CD14-positive monocyte (primary cell): ENCODE data around the gene KRTAP24-1. TPM values are rescaled to one million over a fixed set of nuclear protein-coding genes. Genes with fewer than 3 reads are reported as not detected.

Experiments used
- DNase-seq, 3 donors: peaks; one replicate each; pipeline ENCODE4 v3.0.0-alpha.2; 2011 to 2022
- H2AFZ ChIP-seq: 2 replicates; pipeline ENCODE4 v1.6.0; 2012; ENCODE audit warnings: mild to moderate bottlenecking, low read depth, low read length, inconsistent platforms; ENCODE audit not compliant: insufficient read depth, poor library complexity, severe bottlenecking
- H3K27ac ChIP-seq, 2 donors: 1 replicate in 1 of 2; 2 replicates in 1 of 2; pipeline ENCODE4 v1.5.1; 2012 to 2013; ENCODE audit warnings: low read length in 2 of 2, control low read depth in 1 of 2, inconsistent platforms in 1 of 2, low read depth in 1 of 2, mild to moderate bottlenecking in 1 of 2
- H3K27me3 ChIP-seq, 2 donors: one replicate each; pipeline versions ENCODE4 v1.6.0 to v1.6.1; 2011 to 2013; ENCODE audit warnings: low read length in 2 of 2; ENCODE audit not compliant: control insufficient read depth in 2 of 2, insufficient read depth in 2 of 2
- H3K36me3 ChIP-seq, 2 donors: replicated peaks in 1 of 2; 1 replicate in 1 of 2; 2 replicates in 1 of 2; pipeline versions ENCODE4 v1.5.1 to v1.6.1; 2012 to 2013; ENCODE audit warnings: low read length in 2 of 2, control low read depth in 1 of 2, inconsistent platforms in 1 of 2, mild to moderate bottlenecking in 1 of 2; ENCODE audit not compliant: insufficient read depth in 2 of 2, control insufficient read depth in 1 of 2
- H3K4me1 ChIP-seq, 2 donors: 1 replicate in 1 of 2; 2 replicates in 1 of 2; pipeline versions ENCODE4 v1.5.1 to v1.6.1; 2012 to 2013; ENCODE audit warnings: low read length in 2 of 2, control low read depth in 1 of 2, inconsistent platforms in 1 of 2, mild to moderate bottlenecking in 1 of 2, moderate library complexity in 1 of 2; ENCODE audit not compliant: insufficient read depth in 2 of 2, control insufficient read depth in 1 of 2
- H3K4me2 ChIP-seq: replicated peaks from 2 replicates; pipeline ENCODE3; 2012; ENCODE audit warnings: low read length, moderate library complexity, mild to moderate bottlenecking; ENCODE audit not compliant: poor library complexity, severe bottlenecking; ENCODE audit errors: extremely low read depth
- H3K4me3 ChIP-seq, 3 experiments: fragments of 200-600 bp in 1 of 3; sonication (generic) in 1 of 3; replicated peaks in 1 of 3; 1 replicate in 2 of 3; 2 replicates in 1 of 3; pipeline ENCODE4 v1.5.1; 2011 to 2013; ENCODE audit warnings: low read length in 3 of 3, mild to moderate bottlenecking in 3 of 3, control low read depth in 2 of 3, low read depth in 2 of 3, inconsistent platforms in 1 of 3, moderate library complexity in 1 of 3
- H3K79me2 ChIP-seq: 2 replicates; pipeline ENCODE4 v1.6.0; 2012; ENCODE audit warnings: mild to moderate bottlenecking, control low read depth, inconsistent platforms, low read length, moderate library complexity; ENCODE audit not compliant: insufficient read depth
- H3K9ac ChIP-seq: 2 replicates; pipeline ENCODE4 v1.6.0; 2017; ENCODE audit warnings: low read length, mild to moderate bottlenecking; ENCODE audit not compliant: insufficient read depth, poor library complexity, severe bottlenecking
- H3K9me3 ChIP-seq, 2 donors: replicated peaks in 1 of 2; 1 replicate in 1 of 2; 2 replicates in 1 of 2; pipeline versions ENCODE4 v1.5.1 to v1.6.1; 2012 to 2013; ENCODE audit warnings: low read length in 2 of 2, control low read depth in 1 of 2; ENCODE audit not compliant: control insufficient read depth in 1 of 2, insufficient read depth in 1 of 2
- H4K20me1 ChIP-seq: 2 replicates; pipeline ENCODE4 v1.6.0; 2012; ENCODE audit warnings: mild to moderate bottlenecking, low read length, control low read depth, moderate library complexity; ENCODE audit not compliant: insufficient read depth
- H3K27ac Mint-ChIP-seq, 7 donors: one replicate each; pipeline ENCODE4 v1.8.0; 2020; ENCODE audit warnings: mild to moderate bottlenecking in 7 of 7, mixed read lengths in 7 of 7, moderate library complexity in 6 of 7, inconsistent platforms in 2 of 7
- H3K27me3 Mint-ChIP-seq, 3 donors: one replicate each; pipeline ENCODE4 v1.8.0; 2021 to 2022; ENCODE audit warnings: low read depth in 3 of 3, mild to moderate bottlenecking in 3 of 3, mixed read lengths in 3 of 3, moderate library complexity in 3 of 3, inconsistent platforms in 1 of 3
- H3K36me3 Mint-ChIP-seq, 2 donors: one replicate each; pipeline ENCODE4 v1.8.0; 2020; ENCODE audit warnings: mixed read lengths in 2 of 2, inconsistent platforms in 1 of 2, mild to moderate bottlenecking in 1 of 2
- H3K4me1 Mint-ChIP-seq: one replicate; pipeline ENCODE4 v1.8.0; 2020; ENCODE audit warnings: mild to moderate bottlenecking, mixed read lengths
- H3K4me3 Mint-ChIP-seq, 2 donors: one replicate each; pipeline ENCODE4 v1.8.0; 2020; ENCODE audit warnings: mild to moderate bottlenecking in 2 of 2, mixed read lengths in 2 of 2, moderate library complexity in 1 of 2
- H3K9me3 Mint-ChIP-seq, 7 donors: one replicate each; pipeline ENCODE4 v1.8.0; 2020 to 2022; ENCODE audit warnings: mixed read lengths in 7 of 7, mild to moderate bottlenecking in 6 of 7, moderate library complexity in 6 of 7, inconsistent platforms in 2 of 7
- CTCF ChIP-seq: fragments of 200-600 bp; IDR thresholded peaks from one replicate; pipeline ENCODE4 v1.8.0; 2022; ENCODE audit warnings: antibody characterized with exemption, mild to moderate bottlenecking
- WGBS: methylation state at CpG from one replicate; pipeline ENCODE4 v1.1.5; 2013; ENCODE audit warnings: missing lambda C conversion rate; ENCODE audit not compliant: insufficient coverage; 5-methylcytosine and 5-hydroxymethylcytosine counted together
- intact Hi-C, 2 donors: fragments of 100-400 bp; cut with micrococcal nuclease; formaldehyde crosslinking; loops; one replicate each; pipeline versions ENCODE4 v1.15.0 to v1.15.1; 2023
- polyA plus RNA-seq, 3 donors: library from polyadenylated mRNA; depleted of rRNA in 1 of 3; unstranded in 2 of 3; stranded (reverse) in 1 of 3; fragments of 300-500 nt in 2 of 3; fragments of >200 nt in 1 of 3; fragmentation: Illumina TruSeq in 2 of 3; gene quantifications; 1 replicate in 2 of 3; 2 replicates in 1 of 3; pipeline ENCODE4 v1.2.3, GENCODE V29; 2012 to 2021

Gene KRTAP24-1
- polyA plus RNA-seq, 3 donors = not detected

DNA sequence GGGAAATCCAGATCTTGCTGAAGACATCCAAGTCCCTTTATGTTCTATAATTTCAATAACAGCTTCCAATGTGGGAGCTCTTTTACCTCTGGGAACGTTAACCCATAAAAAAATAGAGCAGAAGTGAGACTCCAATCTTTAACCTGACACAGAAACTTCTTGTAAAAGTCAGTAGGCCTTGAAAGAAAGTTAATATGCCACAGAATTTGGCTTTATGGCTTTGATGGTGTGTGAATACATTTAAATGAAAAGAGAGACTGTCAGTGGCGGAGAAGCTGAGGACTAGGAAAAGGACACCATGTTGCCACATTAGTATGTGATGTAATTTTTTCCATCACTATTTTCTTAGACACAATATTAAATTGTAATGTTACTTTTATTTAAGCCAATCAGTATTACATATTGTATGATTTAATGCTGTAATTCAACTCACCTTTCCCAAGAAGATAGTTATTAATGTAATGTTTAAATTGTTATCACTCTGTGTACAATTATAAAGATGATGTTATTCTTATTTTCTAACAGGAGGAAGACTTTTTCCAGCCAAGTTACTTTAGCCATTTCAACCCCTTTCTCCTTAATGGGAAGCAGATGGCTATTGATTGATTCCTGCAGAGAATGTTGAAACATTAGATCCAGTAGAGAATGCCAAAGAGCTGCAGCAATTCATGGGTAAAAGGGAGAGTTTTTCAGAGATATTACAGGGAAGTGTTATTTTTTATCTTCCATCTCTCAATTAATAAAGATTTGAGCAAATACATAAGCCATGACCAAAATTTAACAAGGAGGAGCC lies 49.3 kb downstream of the KRTAP24-1 start:
- Histone ChIP-seq H2AFZ (no peak overlapping the region), H3K27ac (no peak overlapping the region), H3K9ac (no peak overlapping the region), H3K36me3 (no peaks in the 10 kb centered on the region), H3K4me1 (no peaks in the 10 kb centered on the region), H3K9me3 (peaks cover 5 to 9% of the 10 kb centered on the region in 2 donors), H3K4me3 (no peak overlapping the region), H3K4me2 (no peak overlapping the region), H3K27me3 (no peaks in the 10 kb centered on the region), H3K79me2 (no peaks in the 10 kb centered on the region), H4K20me1 (no peaks in the 10 kb centered on the region)
- Mint-ChIP-seq H3K27me3 (no peaks in the 10 kb centered on the region), H3K4me3 (no peak overlapping the region), H3K9me3 (peaks cover 0 to 4% (median 1%) of the 10 kb centered on the region in 7 donors), H3K4me1 (no peaks in the 10 kb centered on the region), H3K36me3 (no peaks in the 10 kb centered on the region), H3K27ac (no peak overlapping the region)
- no peak for TF ChIP-seq CTCF
- no peak for DNase-seq
- intact Hi-C loops = no loop called here
- WGBS = no CpG with 5 or more reads among the region's 2 CpGs

- Mint-ChIP-seq H3K27me3 (no peaks in the 10 kb centered on the region), H3K4me1 (no peaks in the 10 kb centered on the region), H3K9me3 (peaks cover 0 to 4% (median 0%) of the 10 kb centered on the region in 7 donors), H3K4me3 (no peak overlapping the region), H3K27ac (no peak overlapping the region), H3K36me3 (no peaks in the 10 kb centered on the region)
- Histone ChIP-seq H3K4me1 (no peaks in the 10 kb centered on the region), H3K4me3 (no peak overlapping the region), H3K4me2 (no peak overlapping the region), H3K27me3 (no peaks in the 10 kb centered on the region), H3K79me2 (no peaks in the 10 kb centered on the region), H3K36me3 (no peaks in the 10 kb centered on the region), H4K20me1 (no peaks in the 10 kb centered on the region), H3K27ac (no peak overlapping the region), H3K9me3 (peaks cover 5 to 11% of the 10 kb centered on the region in 2 donors), H2AFZ (no peak overlapping the region), H3K9ac (no peak overlapping the region)
- no peak for DNase-seq
- intact Hi-C loops = no loop called here
- no peak for TF ChIP-seq CTCF
- no CpG with 5 or more reads among the region's 1 CpG for WGBS
These were observed 50.7 kb downstream of the KRTAP24-1 start for GRCh38 chr21:30232011-30232410.

Other genes with a start within 250 kb of the KRTAP24-1 start
- gene CLDN17, start 116.1 kb downstream of the KRTAP24-1 start, polyA plus RNA-seq = not detected
- not detected for gene CLDN8, start 66.9 kb downstream of the KRTAP24-1 start, polyA plus RNA-seq
- gene KRTAP25-1, start 6.6 kb upstream of the KRTAP24-1 start, polyA plus RNA-seq = not detected
- not detected for gene KRTAP26-1, start 37.4 kb upstream of the KRTAP24-1 start, polyA plus RNA-seq
- not detected for gene KRTAP27-1, start 54.7 kb upstream of the KRTAP24-1 start, polyA plus RNA-seq
- not detected for gene KRTAP23-1, start 65.7 kb upstream of the KRTAP24-1 start, polyA plus RNA-seq
- not detected for gene KRTAP13-2, start 89.3 kb upstream of the KRTAP24-1 start, polyA plus RNA-seq
- gene KRTAP13-1, start 113.1 kb upstream of the KRTAP24-1 start, polyA plus RNA-seq = not detected
- gene KRTAP13-3, start 143.0 kb upstream of the KRTAP24-1 start, polyA plus RNA-seq = not detected
- gene KRTAP13-4, start 147.3 kb upstream of the KRTAP24-1 start, polyA plus RNA-seq = not detected
- gene KRTAP15-1, start 157.3 kb upstream of the KRTAP24-1 start, polyA plus RNA-seq = not detected
- not detected for gene KRTAP19-1, start 197.4 kb upstream of the KRTAP24-1 start, polyA plus RNA-seq
- not detected for gene KRTAP19-2, start 204.5 kb upstream of the KRTAP24-1 start, polyA plus RNA-seq
- gene KRTAP19-3, start 209.1 kb upstream of the KRTAP24-1 start, polyA plus RNA-seq = not detected
- gene KRTAP19-4, start 214.2 kb upstream of the KRTAP24-1 start, polyA plus RNA-seq = not detected
- not detected for gene KRTAP19-5, start 219.2 kb upstream of the KRTAP24-1 start, polyA plus RNA-seq